ENCODE data around the gene IHH. TPM values are rescaled to one million over a fixed set of nuclear protein-coding genes. Genes with fewer than 3 reads are reported as not detected.

IHH gene
- total RNA-seq, 1 donor from 2014 or later: not detected

DNA sequence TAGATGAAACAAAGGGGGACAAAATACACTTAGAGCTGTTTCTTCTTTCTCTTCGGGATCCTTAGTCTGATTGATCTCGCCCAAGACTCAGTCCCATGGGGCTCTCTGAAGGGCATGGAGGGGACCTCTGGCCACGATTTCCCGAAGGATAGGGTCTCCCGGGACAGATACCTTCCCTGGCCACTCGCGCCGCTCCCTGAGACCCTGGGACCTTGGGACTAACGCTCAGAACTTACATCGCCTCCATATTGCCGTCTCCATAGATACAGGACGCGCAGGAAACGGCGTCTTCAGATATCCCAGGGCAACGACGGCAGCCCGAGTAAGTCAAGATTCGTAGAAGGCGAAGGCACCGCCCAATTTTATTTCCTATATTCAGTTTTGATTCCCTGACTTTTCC, 19.5 kb downstream of the IHH start, which contains the start of gene CFAP65:
CFAP65 (minus strand) TSS at position 265 of the 400 bp plus-strand sequence. CDS start 2,468 bp downstream, outside the sequence.
- no peaks in the 10 kb centered on the region for H3K36me3 Mint-ChIP-seq (ENCODE audit: low read depth, unreplicated experiment)
- Histone ChIP-seq H2AFZ (ENCODE audit: low read depth, low read length) (peak within 1 kb of the TSS; percentile 83), H3K27ac (ENCODE audit: low read depth, low read length) (no peak within 1 kb of the TSS), H3K4me3 (ENCODE audit: insufficient read depth, low read depth, low read length) (peak within 1 kb of the TSS; percentile 62), H3K27me3 (ENCODE audit: insufficient read depth, low read length) (peaks cover 39% of the 10 kb centered on the region), H3K36me3 (ENCODE audit: insufficient read depth, low read length) (no peaks in the 10 kb centered on the region), H3K9ac (ENCODE audit: low read length) (no peak within 1 kb of the TSS), H3K4me2 (ENCODE audit: low read length) (peak within 1 kb of the TSS; percentile 89), H3K4me1 (ENCODE audit: insufficient read depth, low read length) (no peaks in the 10 kb centered on the region), H3K9me3 (ENCODE audit: insufficient read depth, low read depth, low read length) (no peaks in the 10 kb centered on the region), H4K20me1 (ENCODE audit: insufficient read depth, low read length) (no peaks in the 10 kb centered on the region), H3K79me2 (ENCODE audit: insufficient read depth, low read length) (no peaks in the 10 kb centered on the region)
- no peaks in the 10 kb centered on the region for H3K4me1 Mint-ChIP-seq (ENCODE audit: low read depth, unreplicated experiment)
- peak; percentile 34 for DNase-seq (ENCODE audit: low read depth)
- peaks cover 72% of the 10 kb centered on the region for H3K27me3 Mint-ChIP-seq (ENCODE audit: low read depth, unreplicated experiment)
- no peak for FAIRE-seq
- no peaks in the 10 kb centered on the region for H3K9me3 Mint-ChIP-seq (ENCODE audit: unreplicated experiment)
- TF ChIP-seq EZH2 (IDR thresholded peaks at IDR 0.05; ENCODE audit: insufficient read depth, low read length): no peak
- no peak for TF ChIP-seq CTCF (IDR thresholded peaks at IDR 0.05; ENCODE audit: insufficient read depth, low read depth, low read length)
- H3K27ac Mint-ChIP-seq (ENCODE audit: unreplicated experiment): no peak within 1 kb of the TSS
- peak within 1 kb of the TSS; percentile 91 for H3K4me3 Mint-ChIP-seq (ENCODE audit: unreplicated experiment)

GRCh38 chr2:219038600-219038999, 22.1 kb downstream of the IHH start:
- no peaks in the 10 kb centered on the region for H3K4me1 Mint-ChIP-seq (ENCODE audit: low read depth, unreplicated experiment)
- Histone ChIP-seq H3K36me3 (ENCODE audit: insufficient read depth, low read length) (no peaks in the 10 kb centered on the region), H3K27me3 (ENCODE audit: insufficient read depth, low read length) (peaks cover 57% of the 10 kb centered on the region), H3K4me1 (ENCODE audit: insufficient read depth, low read length) (no peaks in the 10 kb centered on the region), H2AFZ (ENCODE audit: low read depth, low read length) (no peak overlapping the region), H3K9me3 (ENCODE audit: insufficient read depth, low read depth, low read length) (no peaks in the 10 kb centered on the region), H3K79me2 (ENCODE audit: insufficient read depth, low read length) (no peaks in the 10 kb centered on the region), H3K27ac (ENCODE audit: low read depth, low read length) (no peak overlapping the region), H4K20me1 (ENCODE audit: insufficient read depth, low read length) (no peaks in the 10 kb centered on the region), H3K9ac (ENCODE audit: low read length) (no peak overlapping the region), H3K4me3 (ENCODE audit: insufficient read depth, low read depth, low read length) (no peak overlapping the region), H3K4me2 (ENCODE audit: low read length) (no peak overlapping the region)
- H3K9me3 Mint-ChIP-seq (ENCODE audit: unreplicated experiment): no peaks in the 10 kb centered on the region
- no peak for TF ChIP-seq EZH2 (IDR thresholded peaks at IDR 0.05; ENCODE audit: insufficient read depth, low read length)
- no peak for TF ChIP-seq CTCF (IDR thresholded peaks at IDR 0.05; ENCODE audit: insufficient read depth, low read depth, low read length)
- FAIRE-seq (no peak), DNase-seq (ENCODE audit: low read depth) (no peak)
- H3K4me3 Mint-ChIP-seq (ENCODE audit: unreplicated experiment): no peak overlapping the region
- H3K27me3 Mint-ChIP-seq (ENCODE audit: low read depth, unreplicated experiment): peaks cover 80% of the 10 kb centered on the region
- no peaks in the 10 kb centered on the region for H3K36me3 Mint-ChIP-seq (ENCODE audit: low read depth, unreplicated experiment)
- no peak overlapping the region for H3K27ac Mint-ChIP-seq (ENCODE audit: unreplicated experiment)

GRCh38 chr2:219037783-219038499, 22.8 kb downstream of the IHH start:
- H3K9me3 ChIP-seq (ENCODE audit: insufficient read depth, low read depth, low read length): no peaks in the 10 kb centered on the region
- H3K9ac ChIP-seq (ENCODE audit: low read length): no peak overlapping the region
- H3K27ac ChIP-seq (ENCODE audit: low read depth, low read length): no peak overlapping the region
- Mint-ChIP-seq H3K4me3 (ENCODE audit: unreplicated experiment) (no peak overlapping the region), H3K27ac (ENCODE audit: unreplicated experiment) (no peak overlapping the region), H3K4me1 (ENCODE audit: low read depth, unreplicated experiment) (no peaks in the 10 kb centered on the region), H3K27me3 (ENCODE audit: low read depth, unreplicated experiment) (peaks cover 80% of the 10 kb centered on the region), H3K9me3 (ENCODE audit: unreplicated experiment) (no peaks in the 10 kb centered on the region), H3K36me3 (ENCODE audit: low read depth, unreplicated experiment) (no peaks in the 10 kb centered on the region)
- no peaks in the 10 kb centered on the region for H4K20me1 ChIP-seq (ENCODE audit: insufficient read depth, low read length)
- H3K4me2 ChIP-seq (ENCODE audit: low read length): no peak overlapping the region
- no peak overlapping the region for H3K4me3 ChIP-seq (ENCODE audit: insufficient read depth, low read depth, low read length)
- no peak for DNase-seq (ENCODE audit: low read depth)
- FAIRE-seq: no peak
- H2AFZ ChIP-seq (ENCODE audit: low read depth, low read length): no peak overlapping the region
- H3K36me3 ChIP-seq (ENCODE audit: insufficient read depth, low read length): no peaks in the 10 kb centered on the region
- peaks cover 55% of the 10 kb centered on the region for H3K27me3 ChIP-seq (ENCODE audit: insufficient read depth, low read length)
- no peaks in the 10 kb centered on the region for H3K4me1 ChIP-seq (ENCODE audit: insufficient read depth, low read length)
- no peaks in the 10 kb centered on the region for H3K79me2 ChIP-seq (ENCODE audit: insufficient read depth, low read length)
- TF ChIP-seq EZH2 (IDR thresholded peaks at IDR 0.05; ENCODE audit: insufficient read depth, low read length) (no peak), CTCF (IDR thresholded peaks at IDR 0.05; ENCODE audit: insufficient read depth, low read depth, low read length) (no peak)

All from astrocyte (in vitro differentiated cells and primary cell).